GM23248 (cell line): ENCODE data around the gene ZER1. TPM values are rescaled to one million over a fixed set of nuclear protein-coding genes. Genes with fewer than 3 reads are reported as not detected.

ENCODE experiments used
- DNase-seq: peaks from one replicate; pipeline ENCODE4 v3.0.0-alpha.2; 2015
- H2AFZ ChIP-seq: fragments of 200-600 bp; sonication (generic); 2 replicates; pipeline ENCODE4 v1.6.1; 2016; ENCODE audit warnings: antibody characterized with exemption
- H3F3A ChIP-seq: fragments of 200-600 bp; sonication (generic); 2 replicates; pipeline ENCODE4 v1.6.1; 2016; ENCODE audit warnings: mild to moderate bottlenecking, antibody characterized with exemption, mixed run types; ENCODE audit not compliant: insufficient read depth
- H3K27ac ChIP-seq: fragments of 200-600 bp; sonication (generic); 2 replicates; pipeline ENCODE4 v1.5.1; 2016; ENCODE audit warnings: mild to moderate bottlenecking
- H3K27me3 ChIP-seq: fragments of 200-600 bp; sonication (generic); replicated peaks from 2 replicates; pipeline ENCODE4 v1.6.1; 2016; ENCODE audit warnings: mild to moderate bottlenecking; ENCODE audit not compliant: insufficient read depth
- H3K36me3 ChIP-seq: fragments of 200-600 bp; sonication (generic); 2 replicates; pipeline ENCODE4 v1.6.1; 2016; ENCODE audit warnings: low read depth, mild to moderate bottlenecking
- H3K4me1 ChIP-seq: fragments of 200-600 bp; sonication (generic); 2 replicates; pipeline ENCODE4 v1.6.1; 2016; ENCODE audit warnings: mild to moderate bottlenecking; ENCODE audit not compliant: insufficient read depth
- H3K4me2 ChIP-seq: fragments of 200-600 bp; sonication (generic); one replicate; pipeline ENCODE4 v1.6.1; 2016; ENCODE audit warnings: mild to moderate bottlenecking; ENCODE audit not compliant: unreplicated experiment
- H3K4me3 ChIP-seq: fragments of 200-600 bp; sonication (generic); 2 replicates; pipeline ENCODE4 v1.5.1; 2016; ENCODE audit warnings: mild to moderate bottlenecking
- H3K79me2 ChIP-seq: fragments of 200-600 bp; sonication (generic); 2 replicates; pipeline ENCODE4 v1.6.1; 2016; ENCODE audit warnings: mild to moderate bottlenecking; ENCODE audit not compliant: insufficient read depth
- H3K9ac ChIP-seq: fragments of 200-600 bp; sonication (generic); 2 replicates; pipeline ENCODE4 v1.6.1; 2016; ENCODE audit warnings: mild to moderate bottlenecking
- H3K9me2 ChIP-seq: fragments of 200-600 bp; sonication (generic); 2 replicates; pipeline ENCODE4 v1.6.1; 2016; ENCODE audit warnings: mixed run types, mild to moderate bottlenecking, moderate library complexity; ENCODE audit not compliant: insufficient read depth
- H3K9me3 ChIP-seq: fragments of 200-600 bp; sonication (generic); one replicate; pipeline ENCODE4 v1.6.1; 2017; ENCODE audit warnings: low read depth
- H4K20me1 ChIP-seq: fragments of 200-600 bp; sonication (generic); 2 replicates; pipeline ENCODE4 v1.6.0; 2016; ENCODE audit not compliant: insufficient read depth
- EZH2 ChIP-seq: fragments of 200-600 bp; sonication (generic); IDR thresholded peaks from 2 replicates; pipeline ENCODE4 v1.6.1; 2018; ENCODE audit warnings: antibody characterized with exemption, mild to moderate bottlenecking; ENCODE audit not compliant: insufficient read depth, poor library complexity, severe bottlenecking
- EZH2phosphoT487 ChIP-seq: fragments of 200-600 bp; sonication (generic); IDR thresholded peaks from 2 replicates; pipeline ENCODE4 v1.6.1; 2018; ENCODE audit warnings: antibody characterized with exemption, moderate library complexity, mild to moderate bottlenecking, low read depth; ENCODE audit not compliant: insufficient read depth
- WGBS, 2 experiments: methylation state at CpG; one replicate each; pipeline ENCODE4 v1.1.6; 2015 to 2017; ENCODE audit warnings: low lambda C conversion rate in 2 of 2, low coverage in 1 of 2; ENCODE audit errors: missing lambda C conversion rate in 2 of 2; 5-methylcytosine and 5-hydroxymethylcytosine counted together
- in situ Hi-C: fragments of 300-500 bp; cut with MboI; formaldehyde crosslinking; loops from 2 replicates; pipeline ENCODE4 v1.15.0; 2020
- polyA plus RNA-seq: library from polyadenylated mRNA; unstranded; fragments of >200 nt; fragmentation: Nextera tagmentation; extraction: Ambion mirVana; gene quantifications from 2 replicates; pipeline ENCODE4 v1.2.1, GENCODE V29; 2016
- total RNA-seq: library from RNA; depleted of rRNA; stranded (reverse); fragments of >200 nt; shearing (Covaris generic); gene quantifications from 2 replicates; pipeline ENCODE4 v1.2.3, GENCODE V29; 2014

Gene ZER1
- total and polyA plus RNA-seq, 2 experiments from 2014 or later: 20.0 to 28.9 TPM

- Histone ChIP-seq H3K4me3 (no peak overlapping the region), H3K36me3 (no peaks in the 10 kb centered on the region; the same call in 1 of the 2 replicates), H2AFZ (no peak overlapping the region), H3K79me2 (peaks cover 27% of the 10 kb centered on the region), H3F3A (0 out of 2 replicates have a peak, but pooled peaks cover 5% of the 10 kb centered on the region), H3K4me1 (peaks cover 7% of the 10 kb centered on the region), H3K9ac (no peak overlapping the region), H3K4me2 (no peak overlapping the region), H3K27ac (no peak overlapping the region), H4K20me1 (no peaks in the 10 kb centered on the region), H3K27me3 (no peaks in the 10 kb centered on the region), H3K9me2 (no peaks in the 10 kb centered on the region), H3K9me3 (no peaks in the 10 kb centered on the region)
- WGBS, 2 experiments: 100% methylated on average over 4 of the region's 4 CpGs
- DNase-seq: no peak
- TF ChIP-seq EZH2 (no peak), EZH2phosphoT487 (no peak)
- in situ Hi-C loops: no loop called here
These were observed 18.8 kb upstream of the ZER1 start for GRCh38 chr9:128790536-128790935.

- 38 to 50% methylated on average over 1 of the region's 1 CpG for WGBS, 2 experiments
- Histone ChIP-seq H3K27ac (no peak overlapping the region), H3F3A (0 out of 2 replicates have a peak, but pooled peaks cover 5% of the 10 kb centered on the region), H3K27me3 (no peaks in the 10 kb centered on the region), H4K20me1 (no peaks in the 10 kb centered on the region), H3K9me2 (no peaks in the 10 kb centered on the region), H3K4me3 (peak overlapping the region; percentile 91), H3K4me1 (peaks cover 7% of the 10 kb centered on the region), H3K36me3 (no peaks in the 10 kb centered on the region; the same call in 1 of the 2 replicates), H3K79me2 (peaks cover 27% of the 10 kb centered on the region), H3K9me3 (no peaks in the 10 kb centered on the region), H3K9ac (peak overlapping the region; percentile 86), H3K4me2 (peak overlapping the region; percentile 98), H2AFZ (no peak overlapping the region)
- in situ Hi-C loops: no loop called here
- no peak for DNase-seq
- TF ChIP-seq EZH2phosphoT487: no peak
- TF ChIP-seq EZH2: no peak
These were observed 16.7 kb upstream of the ZER1 start for GRCh38 chr9:128788445-128788844.

- no peaks in the 10 kb centered on the region for H3K9me3 ChIP-seq
- DNase-seq: peak; percentile 61
- 0 out of 2 replicates have a peak, but pooled peaks cover 5% of the 10 kb centered on the region for H3F3A ChIP-seq
- no peaks in the 10 kb centered on the region for H3K27me3 ChIP-seq
- 3% methylated on average over 5 to 7 of the region's 7 CpGs for WGBS, 2 experiments
- H3K79me2 ChIP-seq: peaks cover 27% of the 10 kb centered on the region
- H4K20me1 ChIP-seq: no peaks in the 10 kb centered on the region
- H3K9me2 ChIP-seq: no peaks in the 10 kb centered on the region
- H3K4me3 ChIP-seq: peak overlapping the region; percentile 91
- peak overlapping the region; percentile 49; the same call in 1 of the 2 replicates for H3K27ac ChIP-seq
- peak overlapping the region; percentile 98 for H3K4me2 ChIP-seq
- in situ Hi-C loops: no loop called here
- H3K36me3 ChIP-seq: no peaks in the 10 kb centered on the region; the same call in 1 of the 2 replicates
- peak overlapping the region; percentile 86 for H3K9ac ChIP-seq
- TF ChIP-seq EZH2phosphoT487: no peak
- no peak for TF ChIP-seq EZH2
- H2AFZ ChIP-seq: peak overlapping the region; percentile 99
- H3K4me1 ChIP-seq: peaks cover 7% of the 10 kb centered on the region
These were observed 15.9 kb upstream of the ZER1 start for GRCh38 chr9:128787659-128788058.

- Histone ChIP-seq H3K79me2 (peaks cover 27% of the 10 kb centered on the region), H3K36me3 (no peaks in the 10 kb centered on the region; the same call in 1 of the 2 replicates), H3K27me3 (no peaks in the 10 kb centered on the region), H3K9me3 (no peaks in the 10 kb centered on the region), H3K27ac (peak within 1 kb of the TSS; percentile 49), H3K9me2 (no peaks in the 10 kb centered on the region), H3K4me2 (peak within 1 kb of the TSS; percentile 98), H3K9ac (peak within 1 kb of the TSS; percentile 86), H2AFZ (peak within 1 kb of the TSS; percentile 99), H3F3A (0 out of 2 replicates have a peak, but pooled peaks cover 5% of the 10 kb centered on the region), H3K4me1 (peaks cover 7% of the 10 kb centered on the region), H4K20me1 (no peaks in the 10 kb centered on the region), H3K4me3 (peak within 1 kb of the TSS; percentile 91)
- peak; percentile 92 for DNase-seq
- TF ChIP-seq EZH2phosphoT487: no peak
- no peak for TF ChIP-seq EZH2
- in situ Hi-C loops: no loop called here
- WGBS, 2 experiments: 7 to 10% methylated on average over 34 to 62 of the region's 64 CpGs
These were observed 15.2 kb upstream of the ZER1 start, which contains the start of gene TBC1D13 for GRCh38 chr9:128786681-128787601. Gene TBC1D13, plus strand, starts transcription at chr9:128787253. Its CDS starts 101 bp downstream, at chr9:128787354.
